HG03060 (cell line): ENCODE measurements around the gene HOXB6.

Experiments
- ATAC-seq: cut with Tn5 transposase; IDR thresholded peaks from one replicate; pipeline ENCODE4 v1.9.1; 2021; ENCODE audit warnings: low read depth, moderate number of reproducible peaks; ENCODE audit not compliant: unreplicated experiment

HOXB6 gene

DNA sequence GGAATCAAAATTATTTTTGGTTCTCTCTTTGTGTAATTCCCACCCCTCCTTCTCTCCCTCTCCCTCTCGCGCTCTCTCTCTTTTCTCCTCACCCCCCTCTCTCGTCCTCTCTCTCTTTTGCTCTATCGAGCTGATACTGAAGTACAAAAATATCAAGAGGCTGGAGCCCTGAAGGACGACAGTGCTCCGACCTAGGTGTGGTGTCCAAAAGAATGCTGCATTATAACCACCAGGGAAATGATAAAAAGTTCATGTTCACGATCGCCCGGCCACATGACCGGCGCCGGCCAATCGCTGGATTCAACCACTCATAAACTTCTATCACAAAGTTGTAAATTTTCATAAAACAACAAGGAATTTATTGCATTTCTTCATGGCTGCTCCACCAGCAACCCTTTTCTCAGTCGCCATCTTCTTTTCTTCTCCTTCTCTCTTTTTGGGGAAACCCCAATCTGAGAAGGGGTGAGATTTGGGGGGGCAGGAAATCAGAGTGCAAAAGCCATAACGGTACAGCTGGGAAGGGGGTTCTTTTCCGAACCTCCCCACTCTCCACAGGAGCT lies at the start of gene HOXB6:
Gene HOXB6 (minus strand): TSS at position 217 of the 560 bp plus-strand sequence. CDS start 6,836 bp downstream, outside the sequence.
- no peak for ATAC-seq

DNA sequence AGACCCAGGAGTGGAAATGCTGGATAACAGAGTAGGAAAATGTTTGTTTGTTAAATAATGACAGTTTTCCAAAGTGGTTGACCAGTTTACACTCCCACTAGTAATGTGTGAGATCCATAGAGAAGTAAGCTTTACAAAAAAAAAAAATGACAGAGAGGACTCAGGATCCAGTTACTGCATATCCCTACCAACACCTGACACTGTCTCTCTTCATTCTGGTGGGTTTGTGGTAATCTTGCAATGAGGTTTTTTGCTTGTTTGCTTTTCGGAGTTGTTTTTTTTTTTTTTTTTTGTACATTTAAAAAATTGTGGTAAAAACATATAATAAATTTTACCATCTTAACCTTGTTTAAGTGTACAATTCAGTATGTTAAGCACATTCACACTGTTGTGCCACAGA lies 45.0 kb upstream of the HOXB6 start:
- ATAC-seq = no peak

DNA sequence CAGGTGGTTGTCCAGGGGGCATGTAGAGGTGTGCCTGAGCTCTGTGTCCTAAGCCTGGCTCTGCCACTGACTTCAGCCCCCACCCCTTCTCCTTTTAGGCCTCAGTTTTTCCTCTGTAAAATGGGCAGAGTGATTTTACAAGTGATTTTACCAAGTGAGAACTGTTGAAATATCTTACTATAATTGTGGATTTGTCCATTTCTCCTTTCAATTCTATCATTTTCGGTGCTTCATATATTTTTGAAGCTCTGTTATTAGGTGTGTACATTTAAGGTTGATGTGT lies 43.1 kb upstream of the HOXB6 start:
- ATAC-seq = no peak

DNA sequence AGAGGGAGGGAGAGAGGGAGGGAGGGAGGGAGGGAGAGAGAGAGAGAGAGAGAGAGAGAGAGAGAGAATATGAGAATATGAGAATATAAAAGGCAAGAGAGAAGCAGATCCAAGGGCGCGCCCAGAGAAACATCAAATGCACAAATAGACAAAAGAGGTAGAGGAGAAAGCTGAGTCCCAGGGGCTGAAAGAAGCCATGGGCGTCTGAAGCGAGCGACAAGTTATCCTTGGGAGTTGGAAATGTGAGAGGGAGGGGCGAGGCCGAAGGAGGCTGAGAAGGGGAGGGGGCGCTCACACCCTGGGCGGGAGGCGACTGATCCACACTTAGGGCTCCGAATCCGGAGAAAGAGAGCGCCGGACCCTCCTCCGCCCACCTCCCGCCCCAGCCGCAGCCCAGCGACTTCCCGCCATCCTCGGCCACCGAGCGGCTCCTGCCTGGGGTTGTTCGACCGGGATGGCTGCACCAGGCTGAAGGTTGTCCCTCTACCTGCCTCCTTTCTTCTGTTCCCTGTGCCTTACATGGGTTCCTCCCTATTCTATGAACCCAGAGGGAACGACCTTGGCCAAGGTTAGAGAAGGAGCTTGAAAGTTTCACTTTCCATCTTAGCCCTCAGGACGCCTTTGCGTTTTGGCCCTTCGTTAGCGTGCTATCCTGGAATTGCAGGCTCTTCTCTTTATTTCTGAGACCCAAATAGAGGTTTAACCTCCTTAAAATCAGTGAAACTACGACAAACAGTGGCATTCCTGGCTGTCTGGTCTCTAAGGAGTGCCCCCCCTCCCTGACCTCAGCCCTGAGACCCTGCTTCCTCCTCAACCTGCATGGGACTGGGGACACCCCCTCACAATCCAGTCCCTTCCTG lies 42.5 kb upstream of the HOXB6 start:
- no peak for ATAC-seq

DNA sequence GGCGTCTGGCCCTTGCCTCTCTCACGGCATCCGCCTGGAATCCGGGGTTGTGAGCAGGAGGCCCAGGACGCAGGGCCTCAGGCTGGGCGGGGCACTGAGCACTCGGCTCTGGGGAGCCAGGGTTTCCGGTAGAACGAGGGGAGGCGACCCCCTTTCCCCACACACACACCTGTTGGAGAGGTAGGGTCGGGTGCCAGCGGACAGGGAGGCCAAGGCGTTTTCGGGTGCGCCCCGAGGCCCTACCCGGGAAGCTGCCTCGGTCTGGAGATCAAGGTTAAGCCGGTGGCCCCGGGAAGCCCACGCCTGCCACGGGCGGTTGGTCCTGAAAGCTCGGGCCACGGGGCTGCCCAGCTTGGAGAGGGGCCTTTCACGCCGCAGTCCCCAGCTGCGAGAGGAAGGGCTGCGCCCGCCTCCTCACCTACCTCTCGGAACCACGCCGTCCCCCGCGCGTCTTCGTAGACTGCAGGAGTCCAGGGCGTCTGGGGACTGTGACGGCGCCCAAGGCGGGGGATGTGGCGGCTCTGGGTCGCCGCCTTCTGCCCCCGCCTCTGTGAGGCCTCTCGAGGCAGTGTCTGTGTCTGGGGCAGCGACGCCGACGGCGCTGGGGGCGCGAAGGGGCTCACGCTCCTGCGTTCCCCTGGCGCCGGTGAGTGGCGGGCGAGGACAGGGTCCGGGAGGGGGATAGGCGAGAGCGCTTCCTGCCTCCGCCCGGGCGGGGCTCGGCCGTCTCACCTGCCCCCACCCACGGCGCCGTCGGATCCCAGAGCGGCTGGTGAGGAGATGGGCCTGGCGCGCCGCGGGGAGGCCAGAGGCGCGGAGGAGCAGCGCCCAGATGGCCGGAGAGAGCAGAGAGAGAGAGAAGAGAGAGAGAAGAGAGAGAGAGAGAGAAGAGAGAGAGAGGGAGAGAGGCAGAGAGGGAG lies 41.7 kb upstream of the HOXB6 start:
- ATAC-seq = no peak

DNA sequence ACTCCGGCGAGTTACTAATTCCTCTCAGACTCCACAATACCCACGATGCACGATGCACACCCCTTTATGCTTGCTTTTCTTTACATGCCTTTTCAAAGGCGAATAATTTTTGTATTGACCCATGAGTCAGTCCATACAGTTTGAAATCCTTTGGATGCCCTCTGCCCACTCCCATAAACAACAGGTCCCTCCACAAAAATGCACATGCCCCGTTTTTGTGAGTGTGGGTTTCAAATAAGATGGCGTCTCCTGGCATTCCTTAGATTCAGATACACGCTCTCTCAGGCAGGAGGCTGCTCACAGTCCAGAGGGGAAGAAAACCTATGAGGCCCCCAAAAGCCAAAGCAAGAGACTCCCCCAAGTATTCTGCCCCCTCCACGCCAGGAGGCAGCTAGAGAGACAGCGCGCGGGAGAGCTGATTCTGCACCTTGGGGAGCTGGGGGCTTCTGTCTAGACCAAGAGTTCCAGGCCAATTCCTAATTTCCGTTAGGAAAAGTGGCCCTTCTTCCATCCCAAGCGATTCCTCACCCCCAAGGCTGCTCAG lies 40.9 kb upstream of the HOXB6 start:
- ATAC-seq = no peak

DNA sequence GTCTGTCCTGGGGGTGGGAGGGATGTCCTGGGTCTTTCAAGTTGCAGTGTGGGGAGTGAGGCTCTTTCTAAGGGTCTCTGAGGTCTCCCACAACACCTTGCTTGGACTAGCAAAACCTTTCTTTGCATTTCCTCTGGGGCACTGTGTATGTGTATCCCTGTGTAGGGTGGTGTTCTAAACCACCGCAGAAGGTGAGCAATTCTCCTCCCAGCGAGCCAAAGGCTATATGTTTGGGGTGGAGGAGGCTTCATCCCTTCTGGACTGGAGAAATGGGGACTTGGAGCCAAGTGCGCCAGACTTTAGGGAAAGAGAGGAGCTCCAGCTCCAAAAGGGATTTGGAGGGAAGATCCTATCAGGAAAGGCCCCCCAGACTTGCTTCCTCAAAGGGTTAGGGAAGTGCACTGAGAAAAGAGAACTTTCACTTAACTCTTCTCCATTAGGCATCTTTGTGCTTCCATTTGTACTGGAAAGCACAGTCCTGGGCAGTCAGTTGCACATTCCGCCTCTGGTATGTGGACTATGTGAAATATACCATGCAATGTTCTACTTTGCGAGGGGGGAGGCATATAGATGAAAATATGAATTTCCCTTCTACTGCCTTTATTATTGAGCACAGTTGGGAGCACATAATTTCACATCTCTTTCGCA lies 40.2 kb upstream of the HOXB6 start:
- ATAC-seq = no peak

DNA sequence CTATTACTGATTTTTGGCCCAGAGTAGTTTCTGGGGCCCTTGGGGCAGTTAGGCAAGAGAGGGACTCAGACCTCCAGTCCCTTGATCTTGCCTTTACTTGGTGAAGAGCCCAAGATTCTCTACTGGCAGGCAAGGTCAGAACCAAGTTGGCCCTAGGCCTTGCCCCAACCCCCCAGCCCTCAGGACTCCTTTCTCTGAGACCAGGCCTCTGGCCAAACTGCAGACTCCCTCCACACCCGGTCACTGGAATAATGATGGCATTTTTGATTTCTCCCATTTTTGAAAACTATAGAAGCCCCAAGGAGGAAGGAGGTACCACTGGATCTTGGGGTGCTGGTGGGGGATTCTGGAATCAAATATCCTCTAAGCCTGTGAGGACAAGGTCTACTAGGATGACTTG lies 39.4 kb upstream of the HOXB6 start:
- ATAC-seq = no peak

DNA sequence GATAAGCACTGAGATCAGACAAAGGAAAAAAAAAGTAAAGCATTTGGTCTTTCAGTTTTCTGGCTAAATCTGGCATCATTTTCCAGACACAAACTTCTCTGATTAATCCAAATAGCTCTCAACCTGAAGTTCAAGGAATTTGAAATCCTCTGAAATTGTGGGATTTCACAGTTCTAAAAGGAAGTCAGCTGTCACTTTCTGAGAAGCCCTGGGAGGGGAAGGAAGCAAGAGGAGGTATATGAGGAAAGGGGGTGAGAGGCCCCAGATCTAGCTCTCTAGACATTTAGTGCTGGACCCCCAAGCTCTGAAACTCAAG lies 38.9 kb upstream of the HOXB6 start:
- no peak for ATAC-seq

DNA sequence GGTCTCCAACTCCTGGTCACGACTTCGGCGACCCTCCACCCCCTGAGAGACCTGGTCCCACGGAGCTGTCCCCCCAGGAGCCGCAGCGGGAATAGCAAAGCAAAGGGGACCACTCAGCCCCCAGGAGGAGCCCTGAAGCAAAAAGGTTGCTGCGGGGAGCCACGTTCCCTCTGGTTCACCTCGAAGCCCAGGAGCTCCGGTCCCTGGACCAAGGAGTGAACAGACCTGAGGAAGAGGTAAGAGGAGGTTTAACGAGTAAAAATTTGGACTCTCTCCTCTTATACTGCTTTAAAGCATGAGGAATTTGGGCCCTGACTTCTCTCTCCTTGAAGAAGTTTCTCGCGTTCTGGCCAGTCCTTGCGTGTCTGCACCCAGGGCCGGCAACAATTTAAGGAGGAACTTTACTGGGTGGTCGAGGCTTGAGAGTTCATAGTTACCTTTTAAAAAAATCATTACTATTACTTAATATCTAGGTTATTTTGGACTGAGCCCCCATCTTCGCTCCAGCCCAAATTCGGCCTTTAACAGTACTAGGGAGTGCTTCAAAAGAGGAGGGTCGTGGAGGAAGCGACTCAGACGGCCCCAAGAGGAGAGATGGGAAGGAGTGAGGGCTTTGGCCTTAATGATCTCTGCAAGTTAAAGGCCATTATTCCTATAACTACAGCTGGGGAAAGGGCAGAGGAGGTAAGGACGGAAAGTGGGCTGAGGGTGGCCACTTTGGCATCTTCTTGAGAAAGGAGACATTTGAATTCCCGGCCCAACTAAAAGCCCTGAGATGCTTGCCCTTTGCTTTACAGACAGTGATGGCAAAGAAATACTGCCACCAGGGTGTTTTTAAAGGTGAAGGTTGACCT lies 38.3 kb upstream of the HOXB6 start:
- ATAC-seq = no peak

DNA sequence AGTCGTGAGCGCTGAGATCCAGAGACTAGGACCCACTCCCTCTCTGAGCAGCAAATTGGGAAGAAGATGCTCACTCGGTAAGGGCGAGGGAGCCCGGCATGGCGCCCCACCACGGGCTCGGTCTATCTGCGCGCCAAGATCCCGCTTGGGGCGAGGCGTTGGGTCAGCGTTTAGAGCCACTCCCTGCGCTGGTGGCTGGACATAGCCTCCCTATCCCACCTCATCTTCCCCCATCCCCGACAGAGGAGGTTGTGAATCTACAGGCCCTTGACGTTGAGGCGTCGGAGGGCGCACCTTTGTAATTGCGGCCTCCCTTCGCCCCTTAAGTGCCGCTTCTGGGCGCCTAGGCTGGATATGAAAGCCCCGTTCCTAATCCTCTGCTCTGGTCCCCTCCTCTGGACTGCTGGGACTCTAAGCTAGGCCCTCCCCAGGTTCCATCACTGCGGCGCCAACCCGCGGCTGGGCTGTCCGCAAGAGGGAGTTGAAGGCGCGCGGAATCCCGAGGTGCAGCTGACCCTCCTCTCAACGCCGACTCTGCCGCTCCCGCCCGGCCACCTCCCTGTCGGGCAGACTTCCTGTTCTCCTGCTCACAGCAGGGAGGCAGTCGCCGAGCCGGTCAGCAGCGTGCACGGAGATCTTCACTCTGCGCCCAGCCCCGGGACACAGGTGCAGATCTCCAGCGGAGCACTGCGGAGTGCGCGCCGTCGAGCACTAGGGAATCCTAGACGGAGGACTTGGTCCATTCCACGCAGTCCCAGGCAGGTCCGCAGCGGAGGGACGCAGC lies 37.5 kb upstream of the HOXB6 start:
- no peak for ATAC-seq

DNA sequence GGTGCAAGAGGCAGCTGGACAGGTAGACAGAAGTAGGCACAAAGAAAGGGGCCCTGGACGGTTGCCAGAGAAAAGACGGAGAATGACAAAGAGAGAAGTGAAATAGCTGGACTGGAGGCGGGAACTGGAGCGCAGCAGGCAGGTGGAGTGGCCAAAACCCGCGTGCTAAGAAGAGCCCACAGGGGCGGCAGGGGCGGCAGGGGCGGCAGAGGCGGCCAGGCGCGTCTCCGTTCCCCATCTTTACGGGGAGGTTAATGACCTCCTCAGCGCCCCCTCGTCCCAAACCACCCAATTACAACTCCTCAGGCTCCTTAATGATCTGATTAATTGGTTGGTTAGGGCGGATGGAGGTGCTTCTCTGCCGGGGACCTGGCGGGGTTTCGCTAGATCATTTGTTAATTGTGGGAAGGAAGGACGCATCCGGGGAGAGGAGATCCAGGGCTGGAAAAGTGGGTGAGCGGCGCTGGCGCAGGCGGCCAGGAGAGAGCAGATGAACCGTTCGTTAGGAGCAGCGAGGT lies 36.8 kb upstream of the HOXB6 start:
- no peak for ATAC-seq

DNA sequence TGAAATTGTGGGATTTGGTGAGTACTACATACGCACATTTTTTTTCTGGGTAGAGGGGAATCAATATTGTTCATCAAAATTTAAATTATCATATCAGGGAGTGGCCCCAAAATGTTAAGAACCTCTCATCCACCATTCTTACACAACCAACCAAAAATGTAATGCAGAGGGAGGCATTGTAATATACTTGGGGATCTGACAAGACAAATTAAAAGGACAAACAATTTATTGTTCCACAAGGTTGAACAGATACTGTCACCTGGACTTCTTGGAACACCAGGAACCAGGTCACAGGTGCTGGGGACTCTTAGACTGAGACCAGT lies 36.0 kb upstream of the HOXB6 start:
- no peak for ATAC-seq

DNA sequence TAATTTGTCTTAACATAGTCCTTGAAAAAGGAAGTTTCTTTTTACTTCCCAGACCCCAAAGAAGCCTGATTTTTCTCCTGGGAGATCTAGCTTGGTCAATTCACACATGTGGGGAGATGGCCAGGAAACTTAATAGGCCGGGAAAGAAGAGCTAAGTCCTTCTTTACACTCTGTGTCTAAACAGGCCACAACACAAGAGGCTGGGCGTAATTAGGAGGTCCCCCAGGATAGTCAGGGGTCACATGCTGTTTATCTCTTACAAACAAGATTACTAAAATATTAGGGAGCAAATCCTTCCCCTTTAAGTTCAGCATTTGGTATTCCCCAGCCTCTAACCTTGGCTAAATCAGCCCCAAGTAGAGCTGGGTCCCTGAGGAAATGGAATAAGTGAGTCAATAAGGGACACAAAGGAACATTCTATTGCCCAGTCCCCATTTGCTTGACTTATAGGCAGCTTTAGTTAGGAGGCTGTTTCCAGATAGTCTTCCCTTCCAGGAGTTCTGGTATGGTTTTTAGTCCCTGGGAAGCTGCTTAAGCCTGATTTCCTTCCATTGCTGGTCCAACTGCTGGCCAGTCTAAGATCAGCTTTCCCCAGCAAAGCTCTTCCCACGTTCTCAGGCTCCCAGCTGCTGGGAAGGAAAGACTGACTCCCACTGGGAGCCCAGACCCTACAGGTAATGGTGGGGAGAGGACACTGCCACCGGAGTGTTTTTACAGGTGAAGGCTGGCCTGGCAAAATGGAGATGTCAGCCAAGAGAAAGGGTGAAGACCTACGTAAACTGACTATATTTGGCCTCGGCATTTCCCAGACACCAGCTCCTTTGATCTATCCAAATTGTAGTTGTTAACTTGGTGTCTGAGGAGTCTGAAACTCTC lies 35.4 kb upstream of the HOXB6 start:
- ATAC-seq = no peak

DNA sequence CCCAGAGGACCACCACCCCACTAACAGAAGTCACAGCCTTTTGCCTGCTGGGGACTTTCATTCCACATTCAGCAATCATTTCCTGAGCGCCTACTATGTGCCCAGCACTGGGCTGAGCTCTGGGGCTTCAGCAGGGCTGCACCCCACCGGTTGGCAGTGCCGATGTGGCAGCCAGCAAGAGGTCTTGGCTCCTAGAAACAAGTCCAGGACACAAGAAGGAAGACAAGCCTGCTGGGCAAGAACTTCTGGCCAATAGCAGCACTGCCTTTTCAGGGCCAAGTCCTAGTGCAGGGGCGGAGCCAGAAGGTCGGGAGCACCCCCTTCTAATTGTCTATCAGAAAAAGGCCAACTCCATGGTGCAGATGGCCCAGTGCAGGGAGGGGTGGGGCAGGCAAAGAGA lies 34.4 kb upstream of the HOXB6 start:
- no peak for ATAC-seq

DNA sequence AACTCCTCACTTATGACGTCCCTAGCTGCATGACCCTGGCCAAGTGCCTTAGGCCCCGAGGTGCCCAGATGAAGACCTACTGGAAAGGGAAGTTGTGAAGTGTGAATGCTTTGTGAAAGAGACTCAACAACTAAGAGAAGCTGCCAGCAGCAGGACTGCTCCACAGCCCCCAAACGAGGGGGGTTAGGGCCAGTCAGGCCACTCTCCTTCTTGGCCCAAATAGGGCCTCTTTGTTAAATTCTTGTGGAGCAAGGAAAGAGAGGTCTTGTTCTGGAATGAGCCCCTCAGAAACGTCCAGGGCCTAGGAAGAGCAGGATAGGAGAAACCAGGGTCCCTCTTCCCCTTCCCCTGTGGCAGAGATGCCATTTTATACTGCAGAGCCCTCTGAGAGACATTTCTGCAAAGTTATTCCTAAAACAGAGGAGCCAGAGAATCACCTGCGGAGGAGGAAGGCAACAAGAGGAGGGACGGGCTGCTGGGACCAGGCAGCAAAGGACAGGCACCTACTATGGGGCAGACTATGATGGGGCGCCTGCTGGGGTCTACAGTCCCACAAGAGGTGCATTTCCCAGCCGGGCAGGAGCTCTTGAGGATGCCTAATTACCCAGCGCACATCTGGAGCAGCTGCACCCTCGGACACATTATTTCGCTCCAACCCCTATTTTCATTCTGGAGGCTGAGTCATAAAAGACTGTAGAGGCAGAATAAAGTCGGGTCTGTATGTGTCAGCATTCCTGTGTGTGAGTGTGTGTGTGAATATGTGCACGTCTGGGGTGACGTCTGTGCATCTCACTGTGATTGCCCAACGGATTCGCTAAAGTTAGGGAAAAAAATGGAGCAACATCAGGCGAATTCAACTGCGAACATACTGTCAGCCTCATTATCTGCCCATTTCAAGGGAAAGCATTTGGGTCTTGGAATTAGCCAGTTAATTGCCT lies 32.8 kb upstream of the HOXB6 start:
- ATAC-seq = no peak
